Measurements from ENCODE around the gene ANKRD65. TPM values are rescaled to one million over a fixed set of nuclear protein-coding genes. Genes with fewer than 3 reads are reported as not detected.
"Not testable (repeated sequence)": the region's sequence is repeated elsewhere in the genome, so short reads cannot be mapped to it uniquely, and the experiment has no call there.

Gene ANKRD65
- total RNA-seq, 1 donor from 2014 or later, result 0.15 TPM

DNA sequence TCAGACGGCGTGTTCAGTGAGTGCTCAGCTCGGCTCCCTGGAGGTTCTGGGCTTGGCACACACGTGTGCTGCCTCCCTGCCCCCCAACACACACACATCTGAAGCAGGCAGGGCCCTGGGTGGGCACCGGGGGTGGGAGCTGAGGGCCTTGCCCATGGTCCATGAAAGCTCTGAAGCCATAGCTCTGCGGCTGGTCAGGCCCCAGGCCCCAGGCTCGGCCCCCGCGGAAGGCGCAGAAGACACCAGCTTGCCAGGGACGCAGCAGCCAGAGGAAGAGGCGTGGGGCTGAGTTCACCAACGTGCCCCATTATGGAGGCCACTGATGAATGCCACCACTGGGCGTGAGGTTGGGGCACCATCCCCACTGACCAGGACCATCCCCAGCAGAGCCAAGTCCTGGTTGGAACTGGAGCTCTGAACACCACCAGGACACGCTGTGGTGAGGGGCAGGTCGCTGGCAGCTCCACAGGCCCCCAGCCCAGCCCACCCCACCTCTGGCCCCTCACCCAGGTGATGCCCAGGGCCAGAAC lies 50.2 kb downstream of the ANKRD65 start:
- Histone ChIP-seq H3K36me3 (no peaks in the 10 kb centered on the region), H2AFZ (replicated peaks) (no peak overlapping the region), H3K4me1 (peaks cover 7% of the 10 kb centered on the region), H3F3A (ENCODE audit: low read depth) (peaks cover 18% of the 10 kb centered on the region), H3K27me3 (no peaks in the 10 kb centered on the region), H3K9ac (no peak overlapping the region), H3K79me2 (ENCODE audit: low read depth) (peaks cover 17% of the 10 kb centered on the region), H4K20me1 (ENCODE audit: low read depth) (peaks cover 3% of the 10 kb centered on the region), H3K4me2 (no peak overlapping the region), H3K4me3 (no peak overlapping the region), H3K9me3 (ENCODE audit: low read depth) (no peaks in the 10 kb centered on the region), H3K27ac (no peak overlapping the region)
- no peak for DNase-seq (ENCODE audit: low spot score)
- Mint-ChIP-seq H3K36me3 (no peaks in the 10 kb centered on the region), H3K9me3 (no peaks in the 10 kb centered on the region), H3K27ac (no peak overlapping the region), H3K27me3 (ENCODE audit: insufficient read depth, low read depth) (no peaks in the 10 kb centered on the region), H3K4me3 (no peak overlapping the region), H3K4me1 (peaks cover 10% of the 10 kb centered on the region)
- TF ChIP-seq EZH2phosphoT487 (IDR thresholded peaks at IDR 0.05) (no peak), CTCF (IDR thresholded peaks at IDR 0.05) (no peak), EZH2 (IDR thresholded peaks at IDR 0.05) (no peak)

DNA sequence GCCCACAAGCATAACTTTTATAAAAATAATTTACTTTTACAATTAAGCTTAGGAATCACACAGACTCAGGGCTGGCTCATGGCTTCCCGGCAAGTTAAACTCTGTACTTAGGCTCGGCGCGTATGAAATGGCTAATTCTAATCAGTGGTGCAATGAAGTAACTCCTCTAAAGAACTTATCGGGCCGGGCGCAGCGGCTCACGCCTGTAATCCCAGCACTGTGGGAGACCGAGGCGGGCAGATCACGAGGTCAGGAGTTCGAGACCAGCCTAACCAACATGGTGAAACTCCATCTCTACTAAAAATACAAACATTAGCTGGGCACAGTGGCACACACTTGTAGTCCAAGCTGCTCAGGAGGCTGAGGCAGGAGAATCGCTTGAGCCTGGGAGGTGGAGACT lies 51.0 kb downstream of the ANKRD65 start:
- H3K27ac Mint-ChIP-seq, result not testable (repeated sequence)

More for the DNA sequence above, 51.0 kb downstream of the ANKRD65 start:
- not testable (repeated sequence) for H3K9me3 Mint-ChIP-seq; H3K27ac ChIP-seq; H3K9ac ChIP-seq; H3K4me1 Mint-ChIP-seq; H3K4me1 ChIP-seq; H3K9me3 ChIP-seq (ENCODE audit: low read depth); H3K27me3 ChIP-seq; DNase-seq (ENCODE audit: low spot score); H3K4me2 ChIP-seq; H2AFZ ChIP-seq (replicated peaks); H3K36me3 ChIP-seq; H3K36me3 Mint-ChIP-seq; H3K4me3 Mint-ChIP-seq; H3K27me3 Mint-ChIP-seq (ENCODE audit: insufficient read depth, low read depth); H3K4me3 ChIP-seq; H4K20me1 ChIP-seq (ENCODE audit: low read depth)
- Histone ChIP-seq H3K79me2 (ENCODE audit: low read depth) (peaks cover 17% of the 10 kb centered on the region), H3F3A (ENCODE audit: low read depth) (peaks cover 20% of the 10 kb centered on the region)

Other genes starting within 250 kb of the ANKRD65 start
- 0.22 TPM in 1 of 2 replicates, not detected in the other for gene TTLL10, start 247.4 kb downstream of the ANKRD65 start, total RNA-seq (ENCODE audit: low replicate concordance)
- gene TNFRSF18, start 214.7 kb downstream of the ANKRD65 start, total RNA-seq (ENCODE audit: low replicate concordance), result not detected in 2 replicates
- 0.09 TPM in 1 of 2 replicates, not detected in the other for gene TNFRSF4, start 207.1 kb downstream of the ANKRD65 start, total RNA-seq (ENCODE audit: low replicate concordance)
- 16.6 and 43.4 TPM in 2 replicates for gene SDF4, start 189.3 kb downstream of the ANKRD65 start, total RNA-seq (ENCODE audit: low replicate concordance)
- gene B3GALT6, start 189.0 kb downstream of the ANKRD65 start, total RNA-seq (ENCODE audit: low replicate concordance), result 15.8 and 32.4 TPM in 2 replicates
- 0.28 and 2.1 TPM in 2 replicates for gene C1QTNF12, start 174.6 kb downstream of the ANKRD65 start, total RNA-seq (ENCODE audit: low replicate concordance)
- gene UBE2J2, start 147.4 kb downstream of the ANKRD65 start, total RNA-seq (ENCODE audit: low replicate concordance), result 32.9 and 39.2 TPM in 2 replicates
- 0.41 and 4.7 TPM in 2 replicates for gene SCNN1D, start 140.8 kb downstream of the ANKRD65 start, total RNA-seq (ENCODE audit: low replicate concordance)
- gene ACAP3, start 113.3 kb downstream of the ANKRD65 start, total RNA-seq (ENCODE audit: low replicate concordance), result 10.7 and 24.6 TPM in 2 replicates
- gene PUSL1, start 112.7 kb downstream of the ANKRD65 start, total RNA-seq (ENCODE audit: low replicate concordance), result 3.7 and 22.5 TPM in 2 replicates
- gene INTS11, start 96.6 kb downstream of the ANKRD65 start, total RNA-seq (ENCODE audit: low replicate concordance), result 62.4 and 116 TPM in 2 replicates
- gene CPTP, start 96.5 kb downstream of the ANKRD65 start, total RNA-seq (ENCODE audit: low replicate concordance), result 1.0 and 13.5 TPM in 2 replicates
- 0.22 TPM in 1 of 2 replicates, not detected in the other for gene TAS1R3, start 90.0 kb downstream of the ANKRD65 start, total RNA-seq (ENCODE audit: low replicate concordance)
- 14.5 and 64.1 TPM in 2 replicates for gene DVL1, start 71.9 kb downstream of the ANKRD65 start, total RNA-seq (ENCODE audit: low replicate concordance)
- gene MXRA8, start 62.7 kb downstream of the ANKRD65 start, total RNA-seq (ENCODE audit: low replicate concordance), result 6.8 and 24.0 TPM in 2 replicates
- 26.4 and 82.2 TPM in 2 replicates for gene AURKAIP1, start 46.1 kb downstream of the ANKRD65 start, total RNA-seq (ENCODE audit: low replicate concordance)
- gene CCNL2, start 21.9 kb downstream of the ANKRD65 start, total RNA-seq (ENCODE audit: low replicate concordance), result 143 and 198 TPM in 2 replicates
- 89.0 and 96.1 TPM in 2 replicates for gene MRPL20, start 14.0 kb downstream of the ANKRD65 start, total RNA-seq (ENCODE audit: low replicate concordance)
- 2.4 and 7.0 TPM in 2 replicates for gene VWA1, start 14.4 kb upstream of the ANKRD65 start, total RNA-seq (ENCODE audit: low replicate concordance)
- gene ATAD3C, start 28.4 kb upstream of the ANKRD65 start, total RNA-seq (ENCODE audit: low replicate concordance), result not detected in 2 replicates
- 9.3 and 21.1 TPM in 2 replicates for gene ATAD3B, start 50.5 kb upstream of the ANKRD65 start, total RNA-seq (ENCODE audit: low replicate concordance)
- 7.8 and 25.1 TPM in 2 replicates for gene ATAD3A, start 90.9 kb upstream of the ANKRD65 start, total RNA-seq (ENCODE audit: low replicate concordance)
- 8.0 and 13.3 TPM in 2 replicates for gene TMEM240, start 119.3 kb upstream of the ANKRD65 start, total RNA-seq (ENCODE audit: low replicate concordance)
- gene SSU72, start 153.6 kb upstream of the ANKRD65 start, total RNA-seq (ENCODE audit: low replicate concordance), result 82.5 and 94.1 TPM in 2 replicates
- gene FNDC10, start 178.9 kb upstream of the ANKRD65 start, total RNA-seq (ENCODE audit: low replicate concordance), result 2.5 and 7.8 TPM in 2 replicates
- 7.5 and 71.6 TPM in 2 replicates for gene MIB2, start 194.2 kb upstream of the ANKRD65 start, total RNA-seq (ENCODE audit: low replicate concordance)
- gene MMP23B, start 210.9 kb upstream of the ANKRD65 start, total RNA-seq (ENCODE audit: low replicate concordance), result 4.2 and 4.7 TPM in 2 replicates
- 12.6 and 16.9 TPM in 2 replicates for gene CDK11B, start 237.7 kb upstream of the ANKRD65 start, total RNA-seq (ENCODE audit: low replicate concordance)

Measured in neural progenitor cell (in vitro differentiated cells).